Measurements from ENCODE around the gene TTC12. TPM values are rescaled to one million over a fixed set of nuclear protein-coding genes. Genes with fewer than 3 reads are reported as not detected.

Gene TTC12
- total RNA-seq, 1 donor from 2014 or later: 21.6 TPM

DNA sequence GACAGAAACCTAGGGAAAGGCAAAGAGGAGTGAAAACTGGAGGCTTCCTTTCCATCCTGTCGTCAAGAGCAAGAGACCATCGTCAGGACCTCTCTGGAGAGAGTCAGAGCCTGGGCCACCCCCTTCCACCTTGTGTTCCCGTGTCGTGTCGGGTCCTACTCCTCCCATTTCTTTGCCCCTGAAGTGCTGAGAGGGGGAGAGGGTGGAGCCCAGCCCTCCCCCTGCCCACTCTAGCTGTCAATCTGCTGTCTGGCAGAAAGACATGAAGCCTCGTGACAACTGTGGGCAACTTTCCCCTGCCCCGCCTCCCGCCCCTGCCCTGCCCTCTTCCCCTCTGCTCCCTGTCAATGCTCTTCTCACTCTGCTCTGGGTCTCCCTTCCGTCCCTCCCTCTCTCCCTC, 93.8 kb downstream of the TTC12 start:
- no peak for TF ChIP-seq CTCF (conservative IDR thresholded peaks at IDR 0.05)
- Mint-ChIP-seq H3K4me3 (no peak overlapping the region), H3K9me3 (no peaks in the 10 kb centered on the region), H3K27me3 (ENCODE audit: low read depth) (peaks cover 10% of the 10 kb centered on the region), H3K27ac (ENCODE audit: unreplicated experiment) (no peak overlapping the region), H3K4me1 (no peaks in the 10 kb centered on the region), H3K36me3 (ENCODE audit: low read depth) (no peaks in the 10 kb centered on the region)
- no peak for DNase-seq (ENCODE audit: low read depth, low spot score)

GRCh38 chr11:113408887-113409286, 94.5 kb downstream of the TTC12 start:
- Mint-ChIP-seq H3K4me1 (no peaks in the 10 kb centered on the region), H3K27ac (ENCODE audit: unreplicated experiment) (no peak overlapping the region), H3K9me3 (no peaks in the 10 kb centered on the region), H3K36me3 (ENCODE audit: low read depth) (no peaks in the 10 kb centered on the region), H3K4me3 (no peak overlapping the region), H3K27me3 (ENCODE audit: low read depth) (peaks cover 4% of the 10 kb centered on the region)
- no peak for TF ChIP-seq CTCF (conservative IDR thresholded peaks at IDR 0.05)
- DNase-seq (ENCODE audit: low read depth, low spot score): no peak

GRCh38 chr11:113409526-113409925, 95.1 kb downstream of the TTC12 start:
- H3K27ac Mint-ChIP-seq (ENCODE audit: unreplicated experiment): no peak overlapping the region
- H3K4me1 Mint-ChIP-seq: no peaks in the 10 kb centered on the region
- TF ChIP-seq CTCF (conservative IDR thresholded peaks at IDR 0.05): no peak
- peaks cover 4% of the 10 kb centered on the region for H3K27me3 Mint-ChIP-seq (ENCODE audit: low read depth)
- H3K4me3 Mint-ChIP-seq: no peak overlapping the region
- no peak for DNase-seq (ENCODE audit: low read depth, low spot score)
- H3K9me3 Mint-ChIP-seq: no peaks in the 10 kb centered on the region
- no peaks in the 10 kb centered on the region for H3K36me3 Mint-ChIP-seq (ENCODE audit: low read depth)

GRCh38 chr11:113410414-113411135, 96.2 kb downstream of the TTC12 start:
- H3K36me3 Mint-ChIP-seq (ENCODE audit: low read depth): no peaks in the 10 kb centered on the region
- no peak for DNase-seq (ENCODE audit: low read depth, low spot score)
- H3K9me3 Mint-ChIP-seq: no peaks in the 10 kb centered on the region
- no peak overlapping the region for H3K4me3 Mint-ChIP-seq
- TF ChIP-seq CTCF (conservative IDR thresholded peaks at IDR 0.05): no peak
- H3K27me3 Mint-ChIP-seq (ENCODE audit: low read depth): peaks cover 2% of the 10 kb centered on the region
- no peak overlapping the region for H3K27ac Mint-ChIP-seq (ENCODE audit: unreplicated experiment)
- H3K4me1 Mint-ChIP-seq: no peaks in the 10 kb centered on the region

DNA sequence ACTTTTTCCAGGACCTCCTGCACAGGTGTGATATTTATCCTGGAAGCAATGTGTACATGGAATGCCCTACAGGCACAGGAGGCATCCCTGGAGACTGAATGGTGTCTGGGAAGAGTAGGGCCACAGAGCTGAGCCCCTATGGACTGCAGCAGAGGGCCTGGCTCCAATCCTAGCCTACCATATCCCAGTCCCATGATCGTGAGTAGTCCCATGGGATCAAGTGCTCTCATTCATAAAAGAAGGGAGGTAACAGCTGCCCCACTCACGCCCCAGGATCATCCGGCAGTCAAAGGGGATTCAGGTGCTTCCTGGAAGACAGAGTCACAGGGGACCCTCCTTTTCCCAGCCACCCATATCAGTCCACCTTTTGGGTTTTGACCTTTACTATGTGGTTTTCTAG, 97.2 kb downstream of the TTC12 start:
- Mint-ChIP-seq H3K36me3 (ENCODE audit: low read depth) (no peaks in the 10 kb centered on the region), H3K27me3 (ENCODE audit: low read depth) (no peaks in the 10 kb centered on the region), H3K9me3 (no peaks in the 10 kb centered on the region), H3K4me3 (no peak overlapping the region), H3K4me1 (no peaks in the 10 kb centered on the region), H3K27ac (ENCODE audit: unreplicated experiment) (no peak overlapping the region)
- DNase-seq (ENCODE audit: low read depth, low spot score): no peak
- no peak for TF ChIP-seq CTCF (conservative IDR thresholded peaks at IDR 0.05)

All from neural crest cell (in vitro differentiated cells).